HG03108 (cell line): ENCODE measurements around the gene PLCB1.
"Not testable (repeated sequence)": the region's sequence is repeated elsewhere in the genome, so short reads cannot be mapped to it uniquely, and the experiment has no call there.

Source experiments
- ATAC-seq: cut with Tn5 transposase; IDR thresholded peaks from one replicate; pipeline ENCODE4 v1.9.1; 2021; ENCODE audit warnings: moderate library complexity; ENCODE audit not compliant: unreplicated experiment

Gene PLCB1

GRCh38 chr20:8853211-8853610, 721.1 kb downstream of the PLCB1 start:
- ATAC-seq = not testable (repeated sequence)

- ATAC-seq = no peak
Observed at GRCh38 chr20:8853805-8854338, 721.8 kb downstream of the PLCB1 start.

GRCh38 chr20:8854571-8854970, 722.5 kb downstream of the PLCB1 start:
- ATAC-seq = no peak

- no peak for ATAC-seq
Observed at GRCh38 chr20:8855315-8855714, 723.2 kb downstream of the PLCB1 start.

- no peak for ATAC-seq
Observed at GRCh38 chr20:8856668-8857067, 724.6 kb downstream of the PLCB1 start.

- ATAC-seq = no peak
Observed at GRCh38 chr20:8858181-8858787, 726.2 kb downstream of the PLCB1 start.

GRCh38 chr20:8860011-8860495, 728.0 kb downstream of the PLCB1 start:
- ATAC-seq = peak; percentile 71

- no peak for ATAC-seq
Observed at GRCh38 chr20:8862092-8862491, 730.0 kb downstream of the PLCB1 start.

- ATAC-seq = no peak
Observed at GRCh38 chr20:8865636-8866035, 733.6 kb downstream of the PLCB1 start.

- ATAC-seq = no peak
Observed at GRCh38 chr20:8867038-8867740, 735.1 kb downstream of the PLCB1 start.

GRCh38 chr20:8870652-8871051, 738.6 kb downstream of the PLCB1 start:
- no peak for ATAC-seq

GRCh38 chr20:8874437-8874836, 742.4 kb downstream of the PLCB1 start:
- ATAC-seq = no peak

- no peak for ATAC-seq
Observed at GRCh38 chr20:8875586-8875985, 743.5 kb downstream of the PLCB1 start.

GRCh38 chr20:8876366-8876765, 744.3 kb downstream of the PLCB1 start:
- no peak for ATAC-seq

GRCh38 chr20:8877294-8877693, 745.2 kb downstream of the PLCB1 start:
- no peak for ATAC-seq

GRCh38 chr20:8879669-8880068, 747.6 kb downstream of the PLCB1 start:
- ATAC-seq = no peak

- no peak for ATAC-seq
Observed at GRCh38 chr20:8880085-8880853, 748.2 kb downstream of the PLCB1 start.

GRCh38 chr20:8891039-8891438, 759.0 kb downstream of the PLCB1 start:
- no peak for ATAC-seq

GRCh38 chr20:8895472-8895871, 763.4 kb downstream of the PLCB1 start:
- no peak for ATAC-seq

- no peak for ATAC-seq
Observed at GRCh38 chr20:8898823-8899222, 766.8 kb downstream of the PLCB1 start.

GRCh38 chr20:8901237-8902025, 769.4 kb downstream of the PLCB1 start:
- ATAC-seq = no peak
